A673 (cell line): ENCODE results near the gene GGN. TPM values are rescaled to one million over a fixed set of nuclear protein-coding genes. Genes with fewer than 3 reads are reported as not detected.
"Not testable (repeated sequence)": the region's sequence is repeated elsewhere in the genome, so short reads cannot be mapped to it uniquely, and the experiment has no call there.

ENCODE experiments used
- BruUV-seq: library from RNA; stranded (reverse); fragments of 400-500 nt; replicated peaks from 2 replicates; lab custom pipeline; 2021; lab: Mats Ljungman, UMichigan
- CTCF ChIA-PET: fragments of 300-600 bp; sonication (Branson Sonifier 250); formaldehyde crosslinking; loops from one replicate; lab custom pipeline; 2022; ENCODE audit warnings: antibody characterized with exemption; lab: Charles Lee
- POLR2A ChIA-PET: fragments of 300-600 bp; sonication (Branson Sonifier 250); formaldehyde crosslinking; loops from one replicate; lab custom pipeline; 2022; ENCODE audit warnings: antibody characterized with exemption; ENCODE audit not compliant: low non-redundant PET; lab: Charles Lee
- DNase-seq: peaks from one replicate; pipeline ENCODE4 v3.0.0-alpha.2; 2015; ENCODE audit warnings: low spot score
- H3K27ac ChIP-seq: fragments of 200-600 bp; sonication (generic); 2 replicates; pipeline ENCODE4 v1.5.1; 2016; ENCODE audit warnings: mixed run types, low read depth, mild to moderate bottlenecking, mixed read lengths, antibody characterized with exemption, low read length; ENCODE audit not compliant: poor library complexity, severe bottlenecking
- H3K27me3 ChIP-seq: fragments of 200-600 bp; sonication (generic); replicated peaks from 2 replicates; pipeline ENCODE4 v1.6.1; 2017; ENCODE audit warnings: mixed run types, low read depth, mild to moderate bottlenecking, mixed read lengths, antibody characterized with exemption, low read length; ENCODE audit not compliant: insufficient read depth, poor library complexity
- H3K36me3 ChIP-seq: fragments of 200-600 bp; sonication (generic); 2 replicates; pipeline ENCODE4 v1.6.1; 2016; ENCODE audit warnings: mixed run types, mild to moderate bottlenecking, mixed read lengths, antibody characterized with exemption, low read length; ENCODE audit not compliant: insufficient read depth, poor library complexity, severe bottlenecking
- H3K4me1 ChIP-seq: fragments of 200-600 bp; sonication (generic); 2 replicates; pipeline ENCODE4 v1.6.1; 2017; ENCODE audit warnings: mixed run types, mild to moderate bottlenecking, mixed read lengths, antibody characterized with exemption, low read length; ENCODE audit not compliant: insufficient read depth, poor library complexity, severe bottlenecking
- H3K4me3 ChIP-seq: fragments of 200-600 bp; sonication (generic); 2 replicates; pipeline ENCODE4 v1.5.1; 2016; ENCODE audit warnings: low read depth, mixed run types, mild to moderate bottlenecking, mixed read lengths, low read length; ENCODE audit not compliant: poor library complexity, severe bottlenecking
- H3K9me3 ChIP-seq: fragments of 200-600 bp; sonication (generic); 2 replicates; pipeline ENCODE4 v1.6.1; 2016; ENCODE audit warnings: mixed run types, low read depth, mild to moderate bottlenecking, mixed read lengths, antibody characterized with exemption, low read length; ENCODE audit not compliant: poor library complexity, severe bottlenecking
- EZH2 ChIP-seq: fragments of 200-600 bp; sonication (generic); IDR thresholded peaks from 2 replicates; pipeline ENCODE4 v1.6.1; 2017; ENCODE audit warnings: borderline replicate concordance, low read depth, mild to moderate bottlenecking, mixed read lengths, antibody characterized with exemption, low read length; ENCODE audit not compliant: poor library complexity, severe bottlenecking
- intact Hi-C: fragments of 100-400 bp; cut with micrococcal nuclease; formaldehyde crosslinking; loops from one replicate; pipeline ENCODE4 v1.10.0; 2022; ENCODE audit not compliant: unreplicated experiment
- total RNA-seq: library from RNA; stranded (reverse); gene quantifications from 2 replicates; pipeline ENCODE4 v1.2.3, GENCODE V29; 2021
- TF ChIP-seq, protein P1 (sequence below): fragments of 300-800, 200-600 bp; sonication (generic); conservative IDR thresholded peaks from 2 replicates; pipeline ENCODE4 v1.5.1; 2017; ENCODE audit warnings: low read depth, mild to moderate bottlenecking, antibody characterized with exemption, low read length, moderate library complexity, mixed read lengths

GGN gene
- total RNA-seq, 1 experiment from 2014 or later: 1.3 TPM

DNA sequence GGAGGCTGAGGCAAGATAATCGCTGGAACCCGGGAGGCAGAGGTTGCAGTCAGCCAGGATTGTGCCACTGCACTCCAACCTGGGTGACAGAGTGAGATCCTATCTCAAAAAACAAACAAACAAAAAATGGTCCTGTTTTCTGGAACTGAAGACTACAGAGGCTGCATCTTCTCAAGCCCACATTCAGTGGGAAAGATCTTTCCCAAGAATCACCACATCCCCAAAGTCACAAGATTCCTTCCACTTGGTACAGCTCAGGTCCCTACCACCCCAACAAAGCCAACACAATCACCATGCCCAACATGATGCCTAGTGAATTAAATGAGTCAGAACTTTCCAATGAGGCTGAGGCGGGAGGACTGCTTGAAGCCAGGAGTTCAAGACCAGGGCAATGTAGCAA, 37.0 kb downstream of the GGN start:
- Histone ChIP-seq H3K4me1 (no peaks in the 10 kb centered on the region), H3K27me3 (no peaks in the 10 kb centered on the region), H3K9me3 (no peaks in the 10 kb centered on the region), H3K36me3 (no peaks in the 10 kb centered on the region), H3K4me3 (no peak overlapping the region), H3K27ac (no peak overlapping the region)
- intact Hi-C loops: no loop called here
- no TSS peak for BruUV-seq
- CTCF ChIA-PET: no interaction called here
- DNase-seq: no peak
- TF ChIP-seq, protein P1, sequence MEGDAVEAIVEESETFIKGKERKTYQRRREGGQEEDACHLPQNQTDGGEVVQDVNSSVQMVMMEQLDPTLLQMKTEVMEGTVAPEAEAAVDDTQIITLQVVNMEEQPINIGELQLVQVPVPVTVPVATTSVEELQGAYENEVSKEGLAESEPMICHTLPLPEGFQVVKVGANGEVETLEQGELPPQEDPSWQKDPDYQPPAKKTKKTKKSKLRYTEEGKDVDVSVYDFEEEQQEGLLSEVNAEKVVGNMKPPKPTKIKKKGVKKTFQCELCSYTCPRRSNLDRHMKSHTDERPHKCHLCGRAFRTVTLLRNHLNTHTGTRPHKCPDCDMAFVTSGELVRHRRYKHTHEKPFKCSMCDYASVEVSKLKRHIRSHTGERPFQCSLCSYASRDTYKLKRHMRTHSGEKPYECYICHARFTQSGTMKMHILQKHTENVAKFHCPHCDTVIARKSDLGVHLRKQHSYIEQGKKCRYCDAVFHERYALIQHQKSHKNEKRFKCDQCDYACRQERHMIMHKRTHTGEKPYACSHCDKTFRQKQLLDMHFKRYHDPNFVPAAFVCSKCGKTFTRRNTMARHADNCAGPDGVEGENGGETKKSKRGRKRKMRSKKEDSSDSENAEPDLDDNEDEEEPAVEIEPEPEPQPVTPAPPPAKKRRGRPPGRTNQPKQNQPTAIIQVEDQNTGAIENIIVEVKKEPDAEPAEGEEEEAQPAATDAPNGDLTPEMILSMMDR: no peak
- TF ChIP-seq EZH2: no peak
- POLR2A ChIA-PET: no interaction called here

DNA sequence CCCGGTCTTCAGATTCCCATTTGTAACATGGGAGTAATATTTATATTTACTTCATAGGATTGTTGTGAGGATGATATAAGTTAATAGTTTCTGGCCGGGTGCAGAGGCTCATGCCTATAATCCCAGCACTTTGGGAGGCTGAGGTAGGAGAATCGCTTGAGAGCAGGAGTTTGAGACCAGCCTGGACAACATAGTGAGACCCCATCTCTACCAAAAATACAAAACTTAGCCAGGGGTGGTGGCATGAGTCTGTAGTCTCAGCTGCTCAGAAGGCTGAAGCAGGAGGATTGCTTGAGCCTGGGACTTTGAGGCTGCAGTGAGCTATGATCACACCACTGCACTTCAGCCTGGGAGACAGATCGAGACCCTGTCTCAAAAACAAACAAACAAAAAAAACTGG, 41.0 kb downstream of the GGN start:
- no peak overlapping the region for H3K4me3 ChIP-seq
- CTCF ChIA-PET: no interaction called here
- no peak overlapping the region for H3K27ac ChIP-seq
- no peaks in the 10 kb centered on the region for H3K36me3 ChIP-seq
- intact Hi-C loops: no loop called here
- TF ChIP-seq, protein P1: no peak
- TF ChIP-seq EZH2: no peak
- no TSS peak for BruUV-seq
- H3K4me1 ChIP-seq: no peaks in the 10 kb centered on the region
- no peak for DNase-seq
- no peaks in the 10 kb centered on the region for H3K9me3 ChIP-seq
- no peaks in the 10 kb centered on the region for H3K27me3 ChIP-seq
- POLR2A ChIA-PET: no interaction called here

DNA sequence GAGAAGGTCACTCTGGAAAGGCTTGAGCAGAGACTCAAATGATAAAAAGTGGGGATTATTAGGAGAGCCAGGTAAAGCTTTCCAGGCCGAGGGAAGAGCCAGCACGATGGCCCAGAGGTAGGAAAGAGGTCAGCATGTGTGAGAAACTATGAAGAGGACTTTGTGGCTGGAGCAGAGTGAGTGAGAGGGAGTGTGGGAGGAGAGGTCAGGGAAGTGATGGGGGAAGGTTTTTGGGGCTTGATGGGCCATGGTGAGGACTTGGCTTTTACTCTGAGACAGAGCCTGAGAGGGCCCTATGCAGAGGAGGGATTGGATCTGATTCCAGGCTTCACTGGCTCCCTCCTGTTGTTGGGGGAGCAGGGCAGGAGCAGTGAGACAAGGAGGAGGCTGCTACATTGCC, 46.9 kb downstream of the GGN start:
- no peak for DNase-seq
- intact Hi-C loops: no loop called here
- H3K4me3 ChIP-seq: no peak overlapping the region
- CTCF ChIA-PET: no interaction called here
- no peaks in the 10 kb centered on the region for H3K9me3 ChIP-seq
- TF ChIP-seq, protein P1: no peak
- TF ChIP-seq EZH2: no peak
- H3K27ac ChIP-seq: no peak overlapping the region
- POLR2A ChIA-PET: no interaction called here
- H3K36me3 ChIP-seq: no peaks in the 10 kb centered on the region
- H3K4me1 ChIP-seq: no peaks in the 10 kb centered on the region
- H3K27me3 ChIP-seq: no peaks in the 10 kb centered on the region
- BruUV-seq: no TSS peak

DNA sequence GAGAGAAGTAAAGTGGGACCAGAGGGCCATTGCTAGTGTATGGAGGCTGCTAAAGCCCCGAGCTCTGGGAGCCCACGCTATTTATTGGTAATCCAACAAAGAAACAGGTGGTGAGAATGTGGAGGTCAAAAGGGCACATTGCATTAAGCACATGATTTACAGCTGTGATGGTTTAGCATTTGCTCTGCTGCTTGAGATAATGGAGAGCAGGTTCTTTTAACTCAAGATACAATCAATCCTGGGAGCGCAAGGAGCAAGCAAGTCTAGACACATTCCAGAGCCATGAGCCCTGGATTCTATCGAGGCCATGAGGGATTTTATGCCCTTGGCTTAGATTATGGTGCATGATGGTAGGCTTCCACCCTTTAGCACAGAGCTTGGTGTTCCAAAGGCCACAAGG, 48.8 kb downstream of the GGN start:
- intact Hi-C loops: loop anchor here (5.0 to 10.0 kb wide), 3 partner anchors 33 to 194 kb away; partner anchors contain the start of gene PSMD8
- CTCF ChIA-PET: interaction anchor here (1.0 kb wide), 1 partner anchor 22 kb away, joined by 5 read pairs; no protein-coding TSS in a partner anchor
- H3K36me3 ChIP-seq, H3K4me1 ChIP-seq, H3K27ac ChIP-seq, H3K27me3 ChIP-seq, H3K9me3 ChIP-seq, BruUV-seq, POLR2A ChIA-PET, H3K4me3 ChIP-seq, DNase-seq: not testable (repeated sequence)
